ENCODE measurements around the gene KRT20. TPM values are rescaled to one million over a fixed set of nuclear protein-coding genes. Genes with fewer than 3 reads are reported as not detected.

KRT20 gene
- total and polyA plus RNA-seq, 5 donors, result 0.14 TPM; not detected in 4

- intact Hi-C loops (cut with DNase I), result loop anchor here in 2 of 4 donors (5.0 to 10.0 kb wide), 2 partner anchors 631 to 738 kb away; no protein-coding TSS in a partner anchor
- ATAC-seq, result no peak
- Histone ChIP-seq H3K27ac (ENCODE audit: low read length) (no peak overlapping the region), H3K4me1 (ENCODE audit: control insufficient read depth, insufficient read depth, low read length) (no peaks in the 10 kb centered on the region), H3K4me3 (ENCODE audit: low read length) (no peak overlapping the region), H3K27me3 (ENCODE audit: control insufficient read depth, insufficient read depth) (no peaks in the 10 kb centered on the region), H3K9me3 (ENCODE audit: control insufficient read depth, low read length) (no peaks in the 10 kb centered on the region)
- DNase-seq, result no peak
- 76% methylated on average over 3 of the region's 3 CpGs for WGBS
Measured at GRCh38 chr17:40914075-40914855, 29.2 kb upstream of the KRT20 start.

- no peak for DNase-seq
- Histone ChIP-seq H3K4me3 (ENCODE audit: low read length) (no peak overlapping the region), H3K4me1 (ENCODE audit: control insufficient read depth, insufficient read depth, low read length) (no peaks in the 10 kb centered on the region), H3K27me3 (ENCODE audit: control insufficient read depth, insufficient read depth) (no peaks in the 10 kb centered on the region), H3K9me3 (ENCODE audit: control insufficient read depth, low read length) (no peaks in the 10 kb centered on the region), H3K27ac (ENCODE audit: low read length) (no peak overlapping the region)
- ATAC-seq, result no peak
- WGBS, result 88% methylated on average over 13 of the region's 13 CpGs
- intact Hi-C loops (cut with DNase I), result loop anchor here in 2 of 4 donors (5.0 to 10.0 kb wide), 2 partner anchors 632 to 740 kb away; no protein-coding TSS in a partner anchor
Measured at GRCh38 chr17:40912486-40913210, 27.6 kb upstream of the KRT20 start.

DNA sequence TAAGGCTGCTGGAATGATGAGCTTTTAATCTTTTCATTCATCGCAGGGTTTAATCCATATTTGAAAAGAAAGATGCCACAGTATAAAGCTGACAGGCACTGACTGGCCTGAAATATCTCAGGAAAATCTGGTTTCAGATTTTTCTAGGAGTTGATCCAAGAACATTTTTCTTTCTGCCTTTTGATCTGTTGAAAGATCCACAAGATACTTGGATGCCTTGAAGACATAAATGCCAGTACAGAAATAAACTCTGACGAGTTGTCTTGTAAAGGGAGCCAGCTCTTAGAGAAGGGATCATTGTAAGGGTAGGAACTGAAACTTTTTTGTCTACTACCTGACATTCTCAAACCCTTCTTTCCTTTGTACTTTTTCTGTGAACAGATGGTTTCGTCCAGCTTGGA is 25.4 kb upstream of the KRT20 start:
- H3K27me3 ChIP-seq (ENCODE audit: control insufficient read depth, insufficient read depth), result no peaks in the 10 kb centered on the region
- H3K9me3 ChIP-seq (ENCODE audit: control insufficient read depth, low read length), result no peaks in the 10 kb centered on the region
- H3K27ac ChIP-seq (ENCODE audit: low read length), result no peak overlapping the region
- intact Hi-C loops (cut with DNase I), result loop anchor here in 2 of 4 donors (5.0 to 10.0 kb wide), 2 partner anchors 634 to 742 kb away; no protein-coding TSS in a partner anchor
- no peak overlapping the region for H3K4me3 ChIP-seq (ENCODE audit: low read length)
- no peak for ATAC-seq
- no peaks in the 10 kb centered on the region for H3K4me1 ChIP-seq (ENCODE audit: control insufficient read depth, insufficient read depth, low read length)
- 64% methylated on average over 3 of the region's 3 CpGs for WGBS
- DNase-seq, result no peak

- H3K9me3 ChIP-seq (ENCODE audit: control insufficient read depth, low read length), result no peaks in the 10 kb centered on the region
- no peaks in the 10 kb centered on the region for H3K27me3 ChIP-seq (ENCODE audit: control insufficient read depth, insufficient read depth)
- H3K4me1 ChIP-seq (ENCODE audit: control insufficient read depth, insufficient read depth, low read length), result no peaks in the 10 kb centered on the region
- H3K27ac ChIP-seq (ENCODE audit: low read length), result no peak overlapping the region
- DNase-seq (no peak), ATAC-seq (no peak)
- intact Hi-C loops (cut with DNase I), result loop anchor here in 3 of 4 donors (5.0 to 10.0 kb wide), 6 partner anchors 635 to 755 kb away; no protein-coding TSS in a partner anchor
- no peak overlapping the region for H3K4me3 ChIP-seq (ENCODE audit: low read length)
- WGBS, result 53% methylated on average over 4 of the region's 4 CpGs
Measured at GRCh38 chr17:40909755-40910154, 24.7 kb upstream of the KRT20 start.

- H3K27ac ChIP-seq (ENCODE audit: low read length), result no peak overlapping the region
- ATAC-seq, result peak; percentile 94 to 96
- WGBS, result under 1% methylated on average over 5 of the region's 5 CpGs
- intact Hi-C loops (cut with DNase I), result loop anchor here in 3 of 4 donors (5.0 to 10.0 kb wide), 5 partner anchors 635 to 755 kb away; no protein-coding TSS in a partner anchor
- peak; percentile 70 to 84 (median 78) for DNase-seq
- H3K9me3 ChIP-seq (ENCODE audit: control insufficient read depth, low read length), result no peaks in the 10 kb centered on the region
- no peak overlapping the region for H3K4me3 ChIP-seq (ENCODE audit: low read length)
- no peaks in the 10 kb centered on the region for H3K4me1 ChIP-seq (ENCODE audit: control insufficient read depth, insufficient read depth, low read length)
- no peaks in the 10 kb centered on the region for H3K27me3 ChIP-seq (ENCODE audit: control insufficient read depth, insufficient read depth)
Measured at GRCh38 chr17:40909351-40909750, 24.3 kb upstream of the KRT20 start.

- no peak overlapping the region for H3K27ac ChIP-seq (ENCODE audit: low read length)
- DNase-seq (no peak), ATAC-seq (no peak)
- 85% methylated on average over 4 of the region's 4 CpGs for WGBS
- H3K4me3 ChIP-seq (ENCODE audit: low read length), result no peak overlapping the region
- no peaks in the 10 kb centered on the region for H3K9me3 ChIP-seq (ENCODE audit: control insufficient read depth, low read length)
- H3K4me1 ChIP-seq (ENCODE audit: control insufficient read depth, insufficient read depth, low read length), result no peaks in the 10 kb centered on the region
- no peaks in the 10 kb centered on the region for H3K27me3 ChIP-seq (ENCODE audit: control insufficient read depth, insufficient read depth)
- intact Hi-C loops (cut with DNase I), result loop anchor here in 3 of 4 donors (5.0 to 10.0 kb wide), 5 partner anchors 638 to 758 kb away; no protein-coding TSS in a partner anchor
Measured at GRCh38 chr17:40906613-40907012, 21.6 kb upstream of the KRT20 start.

DNA sequence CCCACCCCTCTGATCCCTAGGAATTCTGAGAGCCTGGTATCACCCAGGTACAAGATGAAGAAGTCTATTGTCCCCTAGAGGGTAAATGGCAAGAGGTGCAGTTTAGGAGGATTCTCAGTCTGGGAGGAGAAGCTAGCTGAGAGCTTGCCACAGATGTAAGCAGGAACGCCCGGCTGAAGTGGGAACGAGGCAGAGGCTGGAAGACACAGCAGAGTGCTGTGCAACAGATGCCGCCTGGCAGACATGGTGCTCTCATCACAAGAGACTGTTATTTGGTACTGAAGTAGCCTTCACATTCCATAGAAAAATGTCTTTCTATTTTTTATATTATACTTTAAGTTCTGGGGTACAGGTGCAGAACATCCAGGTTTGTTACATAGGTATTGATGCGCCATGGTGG is 20.3 kb upstream of the KRT20 start:
- Histone ChIP-seq H3K4me3 (ENCODE audit: low read length) (no peak overlapping the region), H3K27me3 (ENCODE audit: control insufficient read depth, insufficient read depth) (no peaks in the 10 kb centered on the region), H3K9me3 (ENCODE audit: control insufficient read depth, low read length) (no peaks in the 10 kb centered on the region), H3K27ac (ENCODE audit: low read length) (no peak overlapping the region), H3K4me1 (ENCODE audit: control insufficient read depth, insufficient read depth, low read length) (no peaks in the 10 kb centered on the region)
- no peak for ATAC-seq
- DNase-seq, result no peak
- intact Hi-C loops (cut with DNase I), result loop anchor here in 3 of 4 donors (5.0 to 10.0 kb wide), 5 partner anchors 639 to 759 kb away; no protein-coding TSS in a partner anchor
- 92% methylated on average over 5 of the region's 5 CpGs for WGBS

DNA sequence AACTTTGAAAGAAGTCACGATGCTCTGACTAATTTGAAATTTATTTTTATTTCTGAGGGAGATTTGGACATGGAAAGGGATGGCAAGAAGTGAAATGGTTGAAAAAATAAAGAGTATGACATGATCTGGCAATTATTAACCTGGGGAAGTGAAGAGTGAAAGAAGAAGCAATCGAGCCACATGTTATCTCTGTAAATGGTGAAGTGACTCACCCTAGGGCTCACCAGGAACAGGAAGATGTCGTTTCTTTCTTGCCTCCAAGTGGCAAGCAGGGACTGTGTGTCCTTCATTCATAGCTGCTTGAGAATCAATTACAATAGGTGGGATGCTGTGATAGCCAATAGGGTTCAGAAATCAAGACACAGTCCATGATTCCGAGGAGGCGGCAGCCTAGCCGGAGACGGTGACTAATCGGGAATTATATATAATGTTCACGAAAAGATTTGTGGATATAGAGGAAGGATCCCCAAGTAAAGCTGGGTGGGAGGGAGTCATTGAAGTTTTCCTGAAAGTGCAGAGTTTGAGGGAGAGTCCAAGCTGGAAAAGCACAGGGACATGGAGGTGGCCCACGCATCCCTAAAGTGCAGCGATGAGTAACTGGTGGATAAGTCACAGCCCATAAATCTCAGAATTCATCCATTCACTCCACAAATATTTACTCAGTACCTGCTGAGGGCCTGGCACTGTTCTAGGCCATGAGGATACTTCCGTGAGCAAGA is 18.2 kb upstream of the KRT20 start:
- intact Hi-C loops (cut with DNase I), result loop anchor here in 2 of 4 donors (10.0 kb wide), 2 partner anchors 642 to 762 kb away; no protein-coding TSS in a partner anchor
- Histone ChIP-seq H3K4me1 (ENCODE audit: control insufficient read depth, insufficient read depth, low read length) (no peaks in the 10 kb centered on the region), H3K27me3 (ENCODE audit: control insufficient read depth, insufficient read depth) (no peaks in the 10 kb centered on the region), H3K4me3 (ENCODE audit: low read length) (no peak overlapping the region), H3K9me3 (ENCODE audit: control insufficient read depth, low read length) (no peaks in the 10 kb centered on the region), H3K27ac (ENCODE audit: low read length) (no peak overlapping the region)
- DNase-seq (no peak), ATAC-seq (no peak)
- 75% methylated on average over 12 of the region's 12 CpGs for WGBS

GRCh38 chr17:40902498-40902897 is 17.5 kb upstream of the KRT20 start:
- intact Hi-C loops (cut with DNase I), result loop anchor here in 2 of 4 donors (10.0 kb wide), 2 partner anchors 642 to 762 kb away; no protein-coding TSS in a partner anchor
- Histone ChIP-seq H3K9me3 (ENCODE audit: control insufficient read depth, low read length) (no peaks in the 10 kb centered on the region), H3K4me1 (ENCODE audit: control insufficient read depth, insufficient read depth, low read length) (no peaks in the 10 kb centered on the region), H3K4me3 (ENCODE audit: low read length) (no peak overlapping the region), H3K27me3 (ENCODE audit: control insufficient read depth, insufficient read depth) (no peaks in the 10 kb centered on the region), H3K27ac (ENCODE audit: low read length) (no peak overlapping the region)
- WGBS, result 87% methylated on average over 4 of the region's 4 CpGs
- DNase-seq, result no peak
- no peak for ATAC-seq

DNA sequence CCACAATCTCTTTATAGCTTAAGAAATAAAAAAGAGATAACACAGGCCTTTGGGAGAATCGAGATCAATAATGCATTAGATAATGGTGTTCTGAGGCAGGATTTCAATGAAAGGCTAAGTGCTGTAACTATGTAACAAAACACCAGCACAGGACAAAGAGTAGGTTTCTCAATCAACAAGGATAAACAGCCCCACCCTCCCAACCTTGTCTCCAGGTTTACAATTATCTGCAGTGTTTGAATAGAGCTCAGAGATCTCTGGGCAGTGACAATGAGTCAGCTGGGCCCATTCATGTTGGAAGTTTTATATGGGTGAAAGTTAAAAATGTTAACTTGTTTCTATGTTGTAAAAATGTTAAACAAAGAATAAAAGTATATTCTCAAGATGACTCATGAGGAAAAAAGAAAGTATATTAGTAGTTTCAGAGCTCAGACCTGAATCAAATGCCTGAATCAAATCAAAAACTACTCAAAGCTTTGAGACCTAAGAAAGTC is 17.0 kb upstream of the KRT20 start:
- 96% methylated on average over 1 of the region's 1 CpG for WGBS
- DNase-seq (no peak), ATAC-seq (no peak)
- H3K27me3 ChIP-seq (ENCODE audit: control insufficient read depth, insufficient read depth), result no peaks in the 10 kb centered on the region
- no peak overlapping the region for H3K27ac ChIP-seq (ENCODE audit: low read length)
- intact Hi-C loops (cut with DNase I), result loop anchor here in 2 of 4 donors (10.0 kb wide), 2 partner anchors 643 to 763 kb away; no protein-coding TSS in a partner anchor
- H3K9me3 ChIP-seq (ENCODE audit: control insufficient read depth, low read length), result no peaks in the 10 kb centered on the region
- H3K4me3 ChIP-seq (ENCODE audit: low read length), result no peak overlapping the region
- no peaks in the 10 kb centered on the region for H3K4me1 ChIP-seq (ENCODE audit: control insufficient read depth, insufficient read depth, low read length)
